ENCODE measurements around the gene ACOXL. TPM values are rescaled to one million over a fixed set of nuclear protein-coding genes. Genes with fewer than 3 reads are reported as not detected.

Gene ACOXL
- total and polyA plus RNA-seq, 10 of the 15 experiments (the other 5 are each of a cell fraction or from before 2014, with no cell fraction given), result 0.05 to 1.3 (median 0.71) TPM

DNA sequence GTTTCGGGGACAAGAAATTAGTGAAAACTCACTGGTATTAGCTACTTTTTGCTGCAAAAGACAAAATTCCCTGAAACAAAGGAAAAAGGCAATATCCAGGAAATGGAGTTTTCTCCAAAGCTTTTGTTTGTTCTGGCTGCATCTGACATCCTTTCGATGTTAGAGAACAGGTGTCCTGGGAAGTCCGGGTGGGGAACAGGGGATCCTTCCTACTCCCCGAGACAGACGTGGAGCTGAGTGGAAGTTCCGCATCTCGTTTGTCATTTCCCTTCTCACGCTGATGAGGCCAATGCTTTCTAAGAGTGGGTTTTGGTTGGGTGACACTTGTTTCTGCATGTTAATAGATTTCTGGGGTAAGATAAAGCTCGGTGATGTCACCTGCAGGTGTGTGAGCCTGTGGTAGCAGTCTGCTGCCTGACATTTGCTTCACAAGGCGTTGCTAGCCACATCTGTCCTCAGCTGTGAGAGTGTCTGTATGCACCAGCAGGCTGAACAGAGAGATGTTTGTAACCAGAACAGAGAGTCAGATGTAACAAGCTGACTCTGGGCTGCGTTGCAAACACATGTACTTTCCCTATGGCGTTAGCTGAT is 125.9 kb downstream of the ACOXL start (continued):
- TF ChIP-seq, protein P1, sequence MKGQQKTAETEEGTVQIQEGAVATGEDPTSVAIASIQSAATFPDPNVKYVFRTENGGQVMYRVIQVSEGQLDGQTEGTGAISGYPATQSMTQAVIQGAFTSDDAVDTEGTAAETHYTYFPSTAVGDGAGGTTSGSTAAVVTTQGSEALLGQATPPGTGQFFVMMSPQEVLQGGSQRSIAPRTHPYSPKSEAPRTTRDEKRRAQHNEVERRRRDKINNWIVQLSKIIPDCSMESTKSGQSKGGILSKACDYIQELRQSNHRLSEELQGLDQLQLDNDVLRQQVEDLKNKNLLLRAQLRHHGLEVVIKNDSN (IDR thresholded peaks at IDR 0.05; ENCODE audit: borderline replicate concordance, extremely low read length, insufficient read depth, low read depth, low read length), result no peak
- TF ChIP-seq BRCA1 (IDR thresholded peaks at IDR 0.05; ENCODE audit: low read depth, low read length) (no peak), JUND (IDR thresholded peaks at IDR 0.05; ENCODE audit: low read depth, low read length) (no peak), SPI1 (IDR thresholded peaks at IDR 0.05; ENCODE audit: borderline replicate concordance, insufficient read depth, low read depth, low read length) (0 out of 2 replicates have a peak, but pooled peaks have one; percentile 25), EZH2 (IDR thresholded peaks at IDR 0.05; ENCODE audit: borderline replicate concordance, control insufficient read depth, low read depth, low read length) (no peak), POLR2AphosphoS5 (IDR thresholded peaks at IDR 0.05; ENCODE audit: low read length) (peak; percentile 54; the same call in 1 of the 2 replicates), LARP7 (IDR thresholded peaks at IDR 0.05) (no peak), PAX8 (IDR thresholded peaks at IDR 0.05) (no peak), PAX5 (IDR thresholded peaks at IDR 0.05; ENCODE audit: borderline replicate concordance, low read depth, low read length) (peak; percentile 48; the same call in 1 of the 2 replicates), MTA2 (IDR thresholded peaks at IDR 0.05; ENCODE audit: low read depth) (no peak), SREBF2 (IDR thresholded peaks at IDR 0.05; ENCODE audit: low read length) (no peak)
- TF ChIP-seq, protein P2, sequence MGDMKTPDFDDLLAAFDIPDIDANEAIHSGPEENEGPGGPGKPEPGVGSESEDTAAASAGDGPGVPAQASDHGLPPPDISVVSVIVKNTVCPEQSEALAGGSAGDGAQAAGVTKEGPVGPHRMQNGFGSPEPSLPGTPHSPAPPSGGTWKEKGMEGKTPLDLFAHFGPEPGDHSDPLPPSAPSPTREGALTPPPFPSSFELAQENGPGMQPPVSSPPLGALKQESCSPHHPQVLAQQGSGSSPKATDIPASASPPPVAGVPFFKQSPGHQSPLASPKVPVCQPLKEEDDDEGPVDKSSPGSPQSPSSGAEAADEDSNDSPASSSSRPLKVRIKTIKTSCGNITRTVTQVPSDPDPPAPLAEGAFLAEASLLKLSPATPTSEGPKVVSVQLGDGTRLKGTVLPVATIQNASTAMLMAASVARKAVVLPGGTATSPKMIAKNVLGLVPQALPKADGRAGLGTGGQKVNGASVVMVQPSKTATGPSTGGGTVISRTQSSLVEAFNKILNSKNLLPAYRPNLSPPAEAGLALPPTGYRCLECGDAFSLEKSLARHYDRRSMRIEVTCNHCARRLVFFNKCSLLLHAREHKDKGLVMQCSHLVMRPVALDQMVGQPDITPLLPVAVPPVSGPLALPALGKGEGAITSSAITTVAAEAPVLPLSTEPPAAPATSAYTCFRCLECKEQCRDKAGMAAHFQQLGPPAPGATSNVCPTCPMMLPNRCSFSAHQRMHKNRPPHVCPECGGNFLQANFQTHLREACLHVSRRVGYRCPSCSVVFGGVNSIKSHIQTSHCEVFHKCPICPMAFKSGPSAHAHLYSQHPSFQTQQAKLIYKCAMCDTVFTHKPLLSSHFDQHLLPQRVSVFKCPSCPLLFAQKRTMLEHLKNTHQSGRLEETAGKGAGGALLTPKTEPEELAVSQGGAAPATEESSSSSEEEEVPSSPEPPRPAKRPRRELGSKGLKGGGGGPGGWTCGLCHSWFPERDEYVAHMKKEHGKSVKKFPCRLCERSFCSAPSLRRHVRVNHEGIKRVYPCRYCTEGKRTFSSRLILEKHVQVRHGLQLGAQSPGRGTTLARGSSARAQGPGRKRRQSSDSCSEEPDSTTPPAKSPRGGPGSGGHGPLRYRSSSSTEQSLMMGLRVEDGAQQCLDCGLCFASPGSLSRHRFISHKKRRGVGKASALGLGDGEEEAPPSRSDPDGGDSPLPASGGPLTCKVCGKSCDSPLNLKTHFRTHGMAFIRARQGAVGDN (IDR thresholded peaks at IDR 0.05), result no peak
- TF ChIP-seq, protein P3, sequence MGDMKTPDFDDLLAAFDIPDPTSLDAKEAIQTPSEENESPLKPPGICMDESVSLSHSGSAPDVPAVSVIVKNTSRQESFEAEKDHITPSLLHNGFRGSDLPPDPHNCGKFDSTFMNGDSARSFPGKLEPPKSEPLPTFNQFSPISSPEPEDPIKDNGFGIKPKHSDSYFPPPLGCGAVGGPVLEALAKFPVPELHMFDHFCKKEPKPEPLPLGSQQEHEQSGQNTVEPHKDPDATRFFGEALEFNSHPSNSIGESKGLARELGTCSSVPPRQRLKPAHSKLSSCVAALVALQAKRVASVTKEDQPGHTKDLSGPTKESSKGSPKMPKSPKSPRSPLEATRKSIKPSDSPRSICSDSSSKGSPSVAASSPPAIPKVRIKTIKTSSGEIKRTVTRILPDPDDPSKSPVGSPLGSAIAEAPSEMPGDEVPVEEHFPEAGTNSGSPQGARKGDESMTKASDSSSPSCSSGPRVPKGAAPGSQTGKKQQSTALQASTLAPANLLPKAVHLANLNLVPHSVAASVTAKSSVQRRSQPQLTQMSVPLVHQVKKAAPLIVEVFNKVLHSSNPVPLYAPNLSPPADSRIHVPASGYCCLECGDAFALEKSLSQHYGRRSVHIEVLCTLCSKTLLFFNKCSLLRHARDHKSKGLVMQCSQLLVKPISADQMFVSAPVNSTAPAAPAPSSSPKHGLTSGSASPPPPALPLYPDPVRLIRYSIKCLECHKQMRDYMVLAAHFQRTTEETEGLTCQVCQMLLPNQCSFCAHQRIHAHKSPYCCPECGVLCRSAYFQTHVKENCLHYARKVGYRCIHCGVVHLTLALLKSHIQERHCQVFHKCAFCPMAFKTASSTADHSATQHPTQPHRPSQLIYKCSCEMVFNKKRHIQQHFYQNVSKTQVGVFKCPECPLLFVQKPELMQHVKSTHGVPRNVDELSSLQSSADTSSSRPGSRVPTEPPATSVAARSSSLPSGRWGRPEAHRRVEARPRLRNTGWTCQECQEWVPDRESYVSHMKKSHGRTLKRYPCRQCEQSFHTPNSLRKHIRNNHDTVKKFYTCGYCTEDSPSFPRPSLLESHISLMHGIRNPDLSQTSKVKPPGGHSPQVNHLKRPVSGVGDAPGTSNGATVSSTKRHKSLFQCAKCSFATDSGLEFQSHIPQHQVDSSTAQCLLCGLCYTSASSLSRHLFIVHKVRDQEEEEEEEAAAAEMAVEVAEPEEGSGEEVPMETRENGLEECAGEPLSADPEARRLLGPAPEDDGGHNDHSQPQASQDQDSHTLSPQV (IDR thresholded peaks at IDR 0.05), result no peak
- TF ChIP-seq, protein P4, sequence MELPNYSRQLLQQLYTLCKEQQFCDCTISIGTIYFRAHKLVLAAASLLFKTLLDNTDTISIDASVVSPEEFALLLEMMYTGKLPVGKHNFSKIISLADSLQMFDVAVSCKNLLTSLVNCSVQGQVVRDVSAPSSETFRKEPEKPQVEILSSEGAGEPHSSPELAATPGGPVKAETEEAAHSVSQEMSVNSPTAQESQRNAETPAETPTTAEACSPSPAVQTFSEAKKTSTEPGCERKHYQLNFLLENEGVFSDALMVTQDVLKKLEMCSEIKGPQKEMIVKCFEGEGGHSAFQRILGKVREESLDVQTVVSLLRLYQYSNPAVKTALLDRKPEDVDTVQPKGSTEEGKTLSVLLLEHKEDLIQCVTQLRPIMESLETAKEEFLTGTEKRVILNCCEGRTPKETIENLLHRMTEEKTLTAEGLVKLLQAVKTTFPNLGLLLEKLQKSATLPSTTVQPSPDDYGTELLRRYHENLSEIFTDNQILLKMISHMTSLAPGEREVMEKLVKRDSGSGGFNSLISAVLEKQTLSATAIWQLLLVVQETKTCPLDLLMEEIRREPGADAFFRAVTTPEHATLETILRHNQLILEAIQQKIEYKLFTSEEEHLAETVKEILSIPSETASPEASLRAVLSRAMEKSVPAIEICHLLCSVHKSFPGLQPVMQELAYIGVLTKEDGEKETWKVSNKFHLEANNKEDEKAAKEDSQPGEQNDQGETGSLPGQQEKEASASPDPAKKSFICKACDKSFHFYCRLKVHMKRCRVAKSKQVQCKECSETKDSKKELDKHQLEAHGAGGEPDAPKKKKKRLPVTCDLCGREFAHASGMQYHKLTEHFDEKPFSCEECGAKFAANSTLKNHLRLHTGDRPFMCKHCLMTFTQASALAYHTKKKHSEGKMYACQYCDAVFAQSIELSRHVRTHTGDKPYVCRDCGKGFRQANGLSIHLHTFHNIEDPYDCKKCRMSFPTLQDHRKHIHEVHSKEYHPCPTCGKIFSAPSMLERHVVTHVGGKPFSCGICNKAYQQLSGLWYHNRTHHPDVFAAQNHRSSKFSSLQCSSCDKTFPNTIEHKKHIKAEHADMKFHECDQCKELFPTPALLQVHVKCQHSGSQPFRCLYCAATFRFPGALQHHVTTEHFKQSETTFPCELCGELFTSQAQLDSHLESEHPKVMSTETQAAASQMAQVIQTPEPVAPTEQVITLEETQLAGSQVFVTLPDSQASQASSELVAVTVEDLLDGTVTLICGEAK (IDR thresholded peaks at IDR 0.05; ENCODE audit: borderline replicate concordance), result no peak
- TF ChIP-seq, protein P5, sequence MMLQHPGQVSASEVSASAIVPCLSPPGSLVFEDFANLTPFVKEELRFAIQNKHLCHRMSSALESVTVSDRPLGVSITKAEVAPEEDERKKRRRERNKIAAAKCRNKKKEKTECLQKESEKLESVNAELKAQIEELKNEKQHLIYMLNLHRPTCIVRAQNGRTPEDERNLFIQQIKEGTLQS (IDR thresholded peaks at IDR 0.05; ENCODE audit: borderline replicate concordance, extremely low read depth, low read depth, low read length), result no peak

Measured in GM12878 (cell line).